Activated CD8-positive, alpha-beta memory T cell treated with anti-CD3 and anti-CD28 coated beads, Interleukin-2, amount 10 ng/mL, durations not matched to agents 7 days and 5 days (primary cell): ENCODE data around the gene SLC25A47. TPM values are rescaled to one million over a fixed set of nuclear protein-coding genes. Genes with fewer than 3 reads are reported as not detected.

ENCODE experiments used
- ATAC-seq: fragments of 150-1000 bp; cut with Tn5 transposase; one replicate; pipeline ENCODE4 v1.10.0; 2021; ENCODE audit warnings: moderate library complexity
- CTCF ChIA-PET: fragments of 350-600 bp; sonication (Branson Sonifier 250); formaldehyde crosslinking; loops from one replicate; lab custom pipeline; 2021; ENCODE audit warnings: antibody characterized with exemption; lab: Charles Lee
- DNase-seq: peaks from one replicate; pipeline ENCODE4 v3.0.0-alpha.2; 2020
- H3K27ac Mint-ChIP-seq: one replicate; pipeline ENCODE4 v1.8.0; 2021; ENCODE audit warnings: mild to moderate bottlenecking, mixed read lengths
- H3K27me3 Mint-ChIP-seq: one replicate; pipeline ENCODE4 v1.8.0; 2021; ENCODE audit warnings: mixed read lengths
- H3K36me3 Mint-ChIP-seq: one replicate; pipeline ENCODE4 v1.8.0; 2021; ENCODE audit warnings: mild to moderate bottlenecking, mixed read lengths
- H3K4me1 Mint-ChIP-seq: one replicate; pipeline ENCODE4 v1.8.0; 2021; ENCODE audit warnings: mixed read lengths
- H3K4me3 Mint-ChIP-seq: one replicate; pipeline ENCODE4 v1.8.0; 2021; ENCODE audit warnings: mild to moderate bottlenecking, moderate library complexity, mixed read lengths
- H3K9me3 Mint-ChIP-seq: one replicate; pipeline ENCODE4 v1.8.0; 2022; ENCODE audit warnings: low read depth, mixed read lengths
- total RNA-seq, 2 experiments: library from RNA; stranded (reverse); gene quantifications; one replicate each; pipeline ENCODE4 v1.2.3, GENCODE V29; 2021

The SLC25A47 gene
- total RNA-seq, 2 experiments from 2014 or later = not detected

- DNase-seq (no peak), ATAC-seq (no peak)
- Mint-ChIP-seq H3K27ac (peak overlapping the region; percentile 15), H3K4me3 (no peak overlapping the region), H3K36me3 (peaks cover 76% of the 10 kb centered on the region), H3K4me1 (peaks cover 49% of the 10 kb centered on the region), H3K9me3 (no peaks in the 10 kb centered on the region), H3K27me3 (no peaks in the 10 kb centered on the region)
- CTCF ChIA-PET = interaction anchor here (1.4 kb wide), 1 partner anchor 10 kb away, joined by 3 read pairs; no protein-coding TSS in a partner anchor
Observed at GRCh38 chr14:100359111-100359510, 36.0 kb downstream of the SLC25A47 start.

GRCh38 chr14:100359881-100360280 lies 36.7 kb downstream of the SLC25A47 start:
- DNase-seq (no peak), ATAC-seq (no peak)
- Mint-ChIP-seq H3K27ac (no peak overlapping the region), H3K27me3 (no peaks in the 10 kb centered on the region), H3K36me3 (peaks cover 72% of the 10 kb centered on the region), H3K9me3 (no peaks in the 10 kb centered on the region), H3K4me1 (peaks cover 49% of the 10 kb centered on the region), H3K4me3 (no peak overlapping the region)
- CTCF ChIA-PET = no interaction called here

- no peak for DNase-seq
- H3K27ac Mint-ChIP-seq = no peak overlapping the region
- CTCF ChIA-PET = interaction anchor here (0.8 to 2.4 kb wide), 5 partner anchors 12 to 113 kb away, joined by 3 to 13 read pairs (median 6); no protein-coding TSS in a partner anchor
Observed at GRCh38 chr14:100361626-100362025, 38.5 kb downstream of the SLC25A47 start.

GRCh38 chr14:100362311-100362927 lies 39.3 kb downstream of the SLC25A47 start:
- no peak for DNase-seq
- peak overlapping the region; percentile 9 for H3K27ac Mint-ChIP-seq
- no peaks in the 10 kb centered on the region for H3K9me3 Mint-ChIP-seq
- peaks cover 73% of the 10 kb centered on the region for H3K36me3 Mint-ChIP-seq
- H3K4me3 Mint-ChIP-seq = no peak overlapping the region
- no peaks in the 10 kb centered on the region for H3K27me3 Mint-ChIP-seq
- CTCF ChIA-PET = interaction anchor here (0.7 to 2.4 kb wide), 4 partner anchors 10 to 77 kb away, joined by 3 to 13 read pairs (median 6); no protein-coding TSS in a partner anchor
- no peak for ATAC-seq
- H3K4me1 Mint-ChIP-seq = peaks cover 56% of the 10 kb centered on the region

More at GRCh38 chr14:100361626-100362025, 38.5 kb downstream of the SLC25A47 start:
- Mint-ChIP-seq H3K4me3 (no peak overlapping the region), H3K36me3 (peaks cover 73% of the 10 kb centered on the region), H3K4me1 (peaks cover 57% of the 10 kb centered on the region), H3K9me3 (no peaks in the 10 kb centered on the region), H3K27me3 (no peaks in the 10 kb centered on the region)
- ATAC-seq = no peak

GRCh38 chr14:100363053-100363452 lies 39.9 kb downstream of the SLC25A47 start:
- ATAC-seq = no peak
- Mint-ChIP-seq H3K27me3 (no peaks in the 10 kb centered on the region), H3K4me1 (peaks cover 57% of the 10 kb centered on the region), H3K9me3 (no peaks in the 10 kb centered on the region), H3K27ac (no peak overlapping the region), H3K4me3 (no peak overlapping the region), H3K36me3 (peaks cover 76% of the 10 kb centered on the region)
- CTCF ChIA-PET = interaction anchor here (0.7 to 1.8 kb wide), 5 partner anchors 9 to 77 kb away, joined by 3 to 7 read pairs (median 4); no protein-coding TSS in a partner anchor
- DNase-seq = no peak

- CTCF ChIA-PET = interaction anchor here (1.1 to 1.7 kb wide), 2 partner anchors 9 to 61 kb away, joined by 3 read pairs; no protein-coding TSS in a partner anchor
- no peak overlapping the region for H3K4me3 Mint-ChIP-seq
- no peaks in the 10 kb centered on the region for H3K9me3 Mint-ChIP-seq
- peaks cover 75% of the 10 kb centered on the region for H3K36me3 Mint-ChIP-seq
- peaks cover 54% of the 10 kb centered on the region for H3K4me1 Mint-ChIP-seq
- DNase-seq (no peak), ATAC-seq (no peak)
- no peak overlapping the region for H3K27ac Mint-ChIP-seq
- no peaks in the 10 kb centered on the region for H3K27me3 Mint-ChIP-seq
Observed at GRCh38 chr14:100364403-100364802, 41.3 kb downstream of the SLC25A47 start.

- ATAC-seq (no peak), DNase-seq (no peak)
- H3K4me3 Mint-ChIP-seq = no peak overlapping the region
- H3K36me3 Mint-ChIP-seq = peaks cover 73% of the 10 kb centered on the region
- no peaks in the 10 kb centered on the region for H3K27me3 Mint-ChIP-seq
- no peaks in the 10 kb centered on the region for H3K9me3 Mint-ChIP-seq
- CTCF ChIA-PET = interaction anchor here (0.9 to 1.4 kb wide), 2 partner anchors 9 to 72 kb away, joined by 3 read pairs; a partner anchor contains a TSS
- peaks cover 52% of the 10 kb centered on the region for H3K4me1 Mint-ChIP-seq
- H3K27ac Mint-ChIP-seq = no peak overlapping the region
Observed at GRCh38 chr14:100365741-100366140, 42.6 kb downstream of the SLC25A47 start.

- Mint-ChIP-seq H3K27ac (peak overlapping the region; percentile 41), H3K36me3 (peaks cover 77% of the 10 kb centered on the region), H3K27me3 (no peaks in the 10 kb centered on the region), H3K4me3 (no peak overlapping the region), H3K9me3 (no peaks in the 10 kb centered on the region), H3K4me1 (peaks cover 72% of the 10 kb centered on the region)
- CTCF ChIA-PET = no interaction called here
- ATAC-seq = no peak
- DNase-seq = no peak
Observed at GRCh38 chr14:100369019-100369418, 45.9 kb downstream of the SLC25A47 start.

- H3K4me1 Mint-ChIP-seq = peaks cover 80% of the 10 kb centered on the region
- H3K36me3 Mint-ChIP-seq = peaks cover 79% of the 10 kb centered on the region
- CTCF ChIA-PET = no interaction called here
Observed at GRCh38 chr14:100370003-100370402, 46.9 kb downstream of the SLC25A47 start.

GRCh38 chr14:100371773-100372172 lies 48.6 kb downstream of the SLC25A47 start:
- CTCF ChIA-PET = interaction anchor here (0.7 to 2.8 kb wide), 4 partner anchors 9 to 23 kb away, joined by 3 to 7 read pairs (median 4); no protein-coding TSS in a partner anchor
- Mint-ChIP-seq H3K9me3 (no peaks in the 10 kb centered on the region), H3K27ac (peak overlapping the region; percentile 38), H3K4me1 (peaks cover 71% of the 10 kb centered on the region), H3K4me3 (peak overlapping the region; percentile 26), H3K27me3 (no peaks in the 10 kb centered on the region), H3K36me3 (peaks cover 68% of the 10 kb centered on the region)
- no peak for DNase-seq
- no peak for ATAC-seq

More at GRCh38 chr14:100370003-100370402, 46.9 kb downstream of the SLC25A47 start:
- Mint-ChIP-seq H3K27ac (peak overlapping the region; percentile 61), H3K4me3 (no peak overlapping the region), H3K9me3 (no peaks in the 10 kb centered on the region), H3K27me3 (no peaks in the 10 kb centered on the region)
- DNase-seq (no peak), ATAC-seq (no peak)

GRCh38 chr14:100372357-100373048 lies 49.4 kb downstream of the SLC25A47 start:
- Mint-ChIP-seq H3K27ac (peak overlapping the region; percentile 92), H3K9me3 (no peaks in the 10 kb centered on the region), H3K36me3 (peaks cover 63% of the 10 kb centered on the region), H3K4me1 (peaks cover 72% of the 10 kb centered on the region), H3K27me3 (no peaks in the 10 kb centered on the region), H3K4me3 (peak overlapping the region; percentile 85)
- ATAC-seq = no peak
- CTCF ChIA-PET = interaction anchor here (0.8 to 3.6 kb wide), 9 partner anchors 10 to 274 kb away, joined by 3 to 16 read pairs (median 5); no protein-coding TSS in a partner anchor
- DNase-seq = no peak

- Mint-ChIP-seq H3K36me3 (peaks cover 48% of the 10 kb centered on the region), H3K9me3 (no peaks in the 10 kb centered on the region), H3K4me3 (peak overlapping the region; percentile 85), H3K27ac (peak overlapping the region; percentile 92), H3K4me1 (peaks cover 65% of the 10 kb centered on the region), H3K27me3 (no peaks in the 10 kb centered on the region)
- DNase-seq (no peak), ATAC-seq (no peak)
- CTCF ChIA-PET = interaction anchor here (2.1 to 3.6 kb wide), 2 partner anchors 13 to 89 kb away, joined by 7 to 16 read pairs; no protein-coding TSS in a partner anchor
Observed at GRCh38 chr14:100374270-100374669, 51.1 kb downstream of the SLC25A47 start.

GRCh38 chr14:100374876-100375265 lies 51.7 kb downstream of the SLC25A47 start:
- H3K4me1 Mint-ChIP-seq = peaks cover 60% of the 10 kb centered on the region
- DNase-seq (no peak), ATAC-seq (no peak)
- H3K9me3 Mint-ChIP-seq = no peaks in the 10 kb centered on the region
- CTCF ChIA-PET = interaction anchor here (0.8 to 3.6 kb wide), 9 partner anchors 8 to 309 kb away, joined by 3 to 16 read pairs (median 4); no protein-coding TSS in a partner anchor
- H3K36me3 Mint-ChIP-seq = peaks cover 43% of the 10 kb centered on the region
- peak overlapping the region; percentile 85 for H3K4me3 Mint-ChIP-seq
- H3K27me3 Mint-ChIP-seq = no peaks in the 10 kb centered on the region
- peak overlapping the region; percentile 92 for H3K27ac Mint-ChIP-seq
